NCI-H128 (cell line): Measurements from ENCODE around the gene LHX4.
A peak's percentile ranks its signal among the peaks of the same experiment; 100 is the strongest.

Experiments used
- DNase-seq: peaks from one replicate; lab custom pipeline; 2025; ENCODE audit not compliant: unreplicated experiment; lab: John Stamatoyannopoulos, UW

The LHX4 gene

DNA sequence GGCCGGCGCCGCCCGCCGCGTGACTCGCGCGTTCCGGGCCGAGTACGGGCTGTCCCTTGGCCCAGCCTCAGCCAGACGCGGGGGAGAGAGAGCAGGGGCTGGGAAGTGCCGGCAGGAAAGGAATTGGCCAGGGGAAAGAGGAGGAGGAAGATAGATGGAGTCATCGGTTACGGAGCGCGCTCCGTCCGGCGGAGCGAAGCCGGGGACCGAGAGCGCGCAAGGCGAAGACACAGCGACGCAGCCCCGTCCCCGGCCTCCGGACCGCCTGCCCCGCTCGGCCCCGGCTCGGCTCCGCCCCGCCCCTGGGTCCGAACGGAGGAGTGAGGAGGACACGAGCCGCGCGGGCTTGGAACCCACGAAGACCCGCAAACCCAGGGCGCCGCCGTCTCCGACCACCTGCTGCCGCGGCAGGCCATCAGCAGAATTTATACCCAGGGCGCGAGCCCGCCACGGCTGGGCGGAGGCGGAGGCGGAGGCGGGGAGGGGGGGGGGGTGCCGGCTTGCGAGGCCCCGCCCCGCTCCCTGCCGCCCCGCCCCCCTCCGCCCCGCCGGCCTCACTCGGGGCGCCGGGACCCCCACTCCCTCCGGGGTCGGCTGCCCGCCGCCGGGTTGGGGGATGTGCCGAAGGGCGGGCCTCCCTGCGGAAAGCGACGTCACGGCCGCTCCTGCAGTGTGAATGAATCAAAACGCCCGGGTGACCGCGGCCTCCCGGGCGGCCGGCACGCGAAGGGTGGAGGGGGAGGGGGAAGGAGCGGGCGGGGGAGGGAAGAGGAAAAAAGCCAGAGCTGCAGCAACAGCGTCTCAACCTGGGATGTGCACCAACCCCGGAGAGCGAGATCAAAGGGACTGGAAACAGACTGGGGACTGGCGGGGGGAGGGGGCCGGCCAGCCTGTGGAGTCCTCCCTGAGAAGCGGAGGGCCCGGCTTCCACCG lies at the start of gene LHX4:
TSS of gene LHX4 (plus strand) at position 782 of the 933 bp plus-strand sequence. CDS start 266 bp downstream, outside the sequence.
- no peak for DNase-seq

DNA sequence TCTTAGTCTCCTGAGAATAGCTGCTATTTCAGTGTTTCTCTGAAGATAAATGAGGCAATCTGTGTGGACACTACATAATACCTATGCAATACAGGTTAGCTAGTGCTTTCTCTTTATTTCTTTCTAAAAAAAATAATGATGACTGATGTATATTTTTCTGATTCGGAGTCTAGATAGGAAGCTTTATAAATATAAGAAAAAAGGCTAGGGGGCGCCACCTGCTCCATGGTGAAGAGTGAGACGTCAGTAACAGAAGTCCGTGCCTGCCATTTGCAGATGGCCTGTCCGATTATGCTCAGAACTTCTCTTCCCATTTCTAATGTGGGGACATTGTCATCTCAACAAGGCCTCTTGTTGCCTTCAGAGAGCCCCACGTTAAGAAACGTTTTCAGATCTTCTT lies 49.0 kb upstream of the LHX4 start:
- DNase-seq = no peak

DNA sequence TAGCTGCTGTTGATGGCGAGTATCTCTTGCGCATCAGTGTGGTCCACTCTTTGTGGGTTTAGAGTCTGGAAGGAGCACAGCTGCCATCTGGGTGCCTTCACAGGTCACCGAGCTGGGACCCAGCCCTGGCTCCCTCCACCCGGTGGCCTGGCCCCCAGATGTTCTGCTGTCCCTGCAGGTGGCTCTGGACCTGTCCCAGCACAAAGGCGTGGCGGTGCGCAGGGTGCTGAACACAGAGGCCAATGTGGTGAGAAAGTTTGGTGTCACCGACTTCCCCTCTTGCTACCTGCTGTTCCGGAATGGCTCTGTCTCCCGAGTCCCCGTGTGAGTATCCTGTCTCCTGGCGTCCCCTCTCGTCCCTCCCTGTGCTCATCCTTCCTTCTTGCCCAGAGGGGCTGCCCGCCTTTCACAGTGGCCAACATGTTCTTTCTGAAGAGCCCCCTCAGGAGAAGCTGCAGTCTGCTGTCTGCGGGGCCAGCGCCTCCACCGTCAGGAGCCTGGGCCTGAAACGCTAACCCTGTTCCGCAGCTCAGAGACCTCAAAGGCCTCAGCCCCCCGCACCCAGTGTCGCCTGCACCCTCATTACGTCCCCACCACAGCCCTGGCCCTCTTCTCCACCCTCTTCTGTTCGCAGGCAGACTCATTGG lies 47.9 kb upstream of the LHX4 start:
- DNase-seq = no peak

DNA sequence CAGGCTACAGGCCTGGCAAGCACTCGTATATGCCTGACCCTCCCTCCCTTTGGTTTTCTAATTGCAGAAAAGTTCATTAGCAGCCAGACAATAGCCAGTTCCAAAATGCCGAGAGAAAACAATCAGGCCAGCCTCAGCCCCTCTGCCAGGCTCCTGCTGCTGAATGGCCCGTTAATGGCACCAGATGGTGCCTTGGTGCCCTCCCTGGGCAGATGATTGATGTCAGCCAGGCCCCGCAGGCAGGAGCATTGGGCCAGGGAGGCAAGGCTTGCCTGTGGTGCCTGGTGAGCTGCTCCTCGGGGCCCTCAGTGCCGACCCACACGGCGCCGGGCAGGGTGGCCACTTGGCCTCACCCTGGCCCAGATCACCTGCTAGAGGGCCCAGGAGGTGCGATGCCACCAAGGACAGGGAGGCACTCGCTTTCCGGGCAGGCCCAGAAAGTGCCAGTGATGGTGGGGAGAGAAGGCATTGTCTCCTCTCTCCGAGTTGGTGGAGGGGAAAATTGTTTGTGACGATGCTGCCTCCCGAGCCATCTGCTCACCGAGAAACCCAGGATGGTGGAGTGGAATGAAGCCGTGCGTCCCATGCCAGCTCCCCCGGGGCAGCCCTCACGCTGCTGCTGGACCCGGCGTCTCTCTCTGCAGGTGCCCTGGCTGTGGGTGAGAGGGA lies 47.3 kb upstream of the LHX4 start:
- no peak for DNase-seq

- no peak for DNase-seq
These were observed 46.6 kb upstream of the LHX4 start for GRCh38 chr1:180183426-180183825.

GRCh38 chr1:180184041-180184440 lies 46.0 kb upstream of the LHX4 start:
- no peak for DNase-seq

GRCh38 chr1:180185281-180185680 lies 44.8 kb upstream of the LHX4 start:
- DNase-seq = no peak

DNA sequence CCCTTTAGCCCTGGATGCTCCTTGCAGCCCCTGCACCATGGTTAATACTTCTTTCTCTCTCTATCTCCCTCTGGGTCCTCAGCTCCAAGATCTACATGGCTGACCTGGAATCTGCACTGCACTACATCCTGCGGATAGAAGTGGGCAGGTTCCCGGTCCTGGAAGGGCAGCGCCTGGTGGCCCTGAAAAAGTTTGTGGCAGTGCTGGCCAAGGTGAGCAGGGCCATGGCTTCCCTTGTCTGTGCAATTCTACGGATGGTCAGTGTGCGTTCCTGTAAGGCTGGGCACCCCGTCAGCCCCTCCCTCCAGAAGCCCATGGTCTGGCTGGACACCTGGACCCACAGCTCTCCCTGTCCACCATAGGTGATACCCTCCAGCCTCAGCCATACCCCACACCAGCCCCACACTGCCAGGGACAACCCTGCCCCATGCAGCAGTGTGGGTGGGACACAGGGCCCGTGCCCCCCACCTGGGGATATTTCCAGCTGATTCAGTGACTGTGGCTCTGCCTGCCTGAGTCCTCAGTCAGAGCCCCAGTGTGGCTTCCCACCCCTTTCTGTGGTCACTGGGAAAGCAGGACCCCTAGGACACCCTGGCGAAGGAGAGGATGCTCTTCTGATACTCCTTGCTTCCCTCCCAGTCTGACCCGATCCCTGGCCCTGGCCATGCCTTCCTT lies 44.0 kb upstream of the LHX4 start:
- no peak for DNase-seq

- DNase-seq = no peak
These were observed 43.2 kb upstream of the LHX4 start for GRCh38 chr1:180186831-180187230.

DNA sequence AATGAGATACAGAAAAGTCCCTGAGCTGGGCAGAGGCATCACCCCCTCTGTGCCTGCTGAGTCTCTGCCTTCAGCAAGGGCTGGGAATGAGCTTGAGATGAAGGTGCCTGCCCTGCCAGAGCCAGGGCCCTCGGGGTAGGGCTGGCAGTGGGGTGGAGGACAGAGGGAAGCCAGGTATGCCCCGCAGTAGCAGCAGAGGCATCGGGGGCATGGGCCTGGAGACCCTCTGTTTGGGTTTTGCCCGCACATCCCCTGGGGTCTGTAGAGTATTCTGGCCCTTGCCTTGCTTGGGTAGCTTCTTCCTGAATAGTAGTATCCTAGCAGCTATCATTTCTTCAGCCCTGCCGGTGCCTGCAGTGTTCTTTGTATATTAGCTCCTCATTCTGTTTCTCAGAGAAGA lies 42.4 kb upstream of the LHX4 start:
- no peak for DNase-seq

- DNase-seq = peak; percentile 21
These were observed 42.0 kb upstream of the LHX4 start for GRCh38 chr1:180188091-180188506.

- no peak for DNase-seq
These were observed 41.3 kb upstream of the LHX4 start for GRCh38 chr1:180188684-180189175.

GRCh38 chr1:180190091-180190490 lies 40.0 kb upstream of the LHX4 start:
- no peak for DNase-seq

DNA sequence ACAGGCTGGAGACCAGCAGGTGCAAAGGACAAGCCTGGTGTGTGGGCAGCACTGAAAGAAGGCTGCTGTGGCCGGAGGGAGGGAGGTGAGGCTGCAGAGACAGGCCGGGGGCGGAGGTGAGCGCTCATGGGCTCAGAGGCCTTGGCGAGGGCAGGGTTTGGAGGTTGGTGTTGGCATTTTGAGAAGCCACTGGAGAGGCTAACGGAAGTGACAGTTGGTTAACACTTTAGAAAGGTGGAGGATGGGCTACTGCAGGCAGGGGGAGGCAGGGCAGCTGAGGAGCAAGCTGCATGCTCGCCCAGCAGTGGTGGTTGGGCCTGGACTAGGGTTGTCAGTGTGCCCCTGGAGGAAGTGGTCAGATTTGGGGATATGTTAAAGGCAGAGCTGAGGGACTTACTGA lies 37.9 kb upstream of the LHX4 start:
- DNase-seq = no peak

DNA sequence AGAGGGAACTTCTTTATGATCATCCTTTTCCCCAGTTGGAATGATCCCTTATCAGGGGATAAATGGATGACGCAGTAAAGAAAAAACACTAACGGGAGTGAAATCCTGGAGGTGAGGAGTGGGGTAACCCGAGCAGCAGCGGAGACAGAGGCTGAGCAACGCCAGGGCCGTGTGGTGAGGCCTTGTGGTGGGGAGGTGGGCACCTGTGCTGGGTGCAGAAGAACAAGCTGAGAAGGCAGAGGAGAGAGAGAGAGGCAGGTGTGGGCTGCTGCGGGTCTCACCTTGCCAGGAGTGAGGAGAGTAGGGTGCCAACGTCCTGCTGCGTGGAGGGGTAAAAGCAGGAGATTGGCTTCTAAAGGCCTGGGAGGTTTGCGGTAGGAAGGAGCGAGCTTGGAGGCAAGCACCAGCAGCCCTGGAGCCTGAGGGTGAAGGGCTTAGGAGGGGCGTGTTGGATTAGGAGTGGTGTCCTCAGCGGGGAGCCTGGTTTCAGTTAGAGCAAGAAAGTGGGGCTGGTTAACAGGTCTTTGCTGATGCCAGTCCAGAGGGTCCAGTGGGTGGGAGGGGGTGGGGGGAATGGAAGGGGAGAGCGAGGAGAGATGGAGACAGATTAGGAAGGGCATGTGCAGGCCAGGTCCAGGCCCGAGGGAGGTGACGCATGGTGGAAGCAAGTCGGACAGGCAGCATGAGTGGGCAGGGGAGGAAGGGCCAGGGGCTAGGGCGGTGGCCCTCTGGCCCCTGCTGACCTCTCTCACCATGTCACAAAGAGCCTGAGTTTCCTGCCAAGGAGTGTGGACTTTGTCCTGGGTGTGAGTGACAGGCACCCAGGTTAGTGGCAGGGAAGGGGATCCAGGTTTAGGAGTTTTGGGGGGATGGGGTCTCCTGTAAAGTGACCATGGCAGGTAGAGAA lies 36.7 kb upstream of the LHX4 start:
- DNase-seq = no peak

DNA sequence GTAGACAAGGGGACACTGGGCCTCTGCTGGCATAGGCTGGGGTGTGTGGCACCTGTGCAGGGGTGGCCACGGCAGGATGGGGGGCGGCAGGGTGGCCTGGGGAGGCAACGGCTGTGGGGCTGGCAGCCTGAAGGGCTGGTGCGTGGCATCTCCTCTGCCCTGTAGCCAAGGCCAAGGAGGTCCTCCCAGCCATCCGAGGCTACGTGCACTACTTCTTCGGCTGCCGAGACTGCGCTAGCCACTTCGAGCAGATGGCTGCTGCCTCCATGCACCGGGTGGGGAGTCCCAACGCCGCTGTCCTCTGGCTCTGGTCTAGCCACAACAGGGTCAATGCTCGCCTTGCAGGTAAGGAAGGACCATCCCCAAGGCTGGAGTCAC lies 36.0 kb upstream of the LHX4 start:
- no peak for DNase-seq

DNA sequence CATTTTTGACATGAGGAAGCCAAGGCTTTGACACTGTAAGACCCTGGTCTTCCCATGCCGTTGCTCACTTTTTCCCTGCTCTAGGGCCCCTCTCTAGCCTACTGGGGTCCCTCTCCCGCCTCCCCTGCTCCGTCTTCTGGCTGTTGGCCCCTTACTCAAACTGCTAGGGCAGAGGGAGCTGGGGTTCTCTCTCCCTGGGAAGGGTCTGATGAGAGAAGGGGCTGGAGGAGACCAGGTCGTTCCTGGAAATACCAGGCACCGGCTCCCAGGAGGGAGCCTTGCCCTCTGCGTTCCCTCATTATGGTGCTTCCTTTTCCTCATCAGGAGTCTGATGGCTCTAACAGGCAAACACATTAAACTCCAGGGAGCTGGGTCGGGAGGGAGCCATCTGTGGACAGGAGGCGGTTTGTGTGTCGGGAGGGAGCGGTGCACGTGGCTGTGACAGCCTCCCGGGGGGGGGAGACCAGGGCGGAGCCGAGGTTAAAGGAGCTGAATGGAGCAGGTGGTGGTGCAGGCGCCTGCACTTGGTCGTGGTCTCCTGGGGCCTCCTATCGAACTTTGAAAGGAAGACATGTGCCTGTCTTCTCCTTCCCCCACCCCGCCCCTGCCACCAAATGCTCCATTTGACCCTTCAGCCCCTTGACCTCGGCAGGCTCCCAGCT lies 35.4 kb upstream of the LHX4 start:
- DNase-seq = no peak

DNA sequence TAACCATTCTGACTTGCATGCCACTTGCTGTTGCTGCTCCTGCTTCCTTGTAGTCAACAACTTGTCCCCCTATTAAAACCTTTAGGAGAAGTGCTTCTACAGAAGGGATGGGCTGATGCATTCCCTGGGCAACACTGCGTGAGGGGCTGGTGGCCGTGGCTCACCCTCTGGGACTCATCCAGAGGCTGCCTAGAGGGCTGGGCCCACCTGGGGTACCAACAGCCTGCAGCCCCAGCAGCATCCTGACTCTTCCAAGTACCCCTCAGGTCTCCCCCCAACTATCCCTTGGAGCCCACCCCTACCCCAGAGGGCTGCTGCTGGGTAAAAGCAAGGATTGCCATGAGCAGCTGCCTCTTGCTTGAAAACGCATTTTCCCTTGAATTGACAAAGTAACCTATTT lies 34.7 kb upstream of the LHX4 start:
- no peak for DNase-seq

DNA sequence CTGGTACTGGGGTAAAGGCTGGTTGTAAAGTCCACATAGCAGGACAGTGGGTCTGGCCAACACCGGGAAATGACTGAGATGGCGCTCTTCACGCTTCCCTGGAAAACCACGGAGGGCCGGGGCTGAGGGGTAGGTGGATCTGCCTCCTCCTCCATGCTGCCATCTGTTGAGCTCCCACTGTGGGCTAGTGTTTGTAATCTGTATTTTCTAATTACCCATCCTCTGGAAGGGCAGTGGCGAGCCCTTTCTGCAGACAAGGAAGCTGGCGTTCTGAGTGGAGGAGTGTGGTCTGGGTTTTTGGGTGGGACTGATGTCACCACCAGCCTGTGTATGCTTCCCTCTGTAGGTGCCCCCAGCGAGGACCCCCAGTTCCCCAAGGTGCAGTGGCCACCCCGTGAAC lies 34.1 kb upstream of the LHX4 start:
- DNase-seq = no peak
